Natural killer cell (primary cell): ENCODE results near the gene DCAF7. TPM values are rescaled to one million over a fixed set of nuclear protein-coding genes. Genes with fewer than 3 reads are reported as not detected.

ENCODE experiments used
- ATAC-seq, 3 donors: fragments of 150-1000 bp in 2 of 3; fragments of 200-7000 bp in 1 of 3; cut with Tn5 transposase; 1 replicate in 1 of 3; 2 replicates in 2 of 3; pipeline ENCODE4 v1.10.0; 2021; ENCODE audit warnings: mild to moderate bottlenecking in 2 of 3, moderate library complexity in 2 of 3
- DNase-seq, 2 donors: peaks; one replicate each; pipeline versions ENCODE4 v3.0.0 to v3.0.0-alpha.2; 2013 to 2021; ENCODE audit warnings: mixed read lengths in 1 of 2
- H3K27ac ChIP-seq: one replicate; pipeline ENCODE4 v1.5.1; 2013; ENCODE audit warnings: mild to moderate bottlenecking, low read length
- H3K27me3 ChIP-seq: one replicate; pipeline ENCODE4 v1.6.1; 2013; ENCODE audit warnings: low read length; ENCODE audit not compliant: control insufficient read depth, insufficient read depth
- H3K36me3 ChIP-seq: one replicate; pipeline ENCODE4 v1.6.1; 2013; ENCODE audit warnings: low read length; ENCODE audit not compliant: control insufficient read depth, insufficient read depth
- H3K4me1 ChIP-seq: one replicate; pipeline ENCODE4 v1.6.1; 2013; ENCODE audit warnings: low read length; ENCODE audit not compliant: control insufficient read depth, insufficient read depth
- H3K4me3 ChIP-seq: one replicate; pipeline ENCODE4 v1.5.1; 2013; ENCODE audit warnings: low read length
- H3K9me3 ChIP-seq: one replicate; pipeline ENCODE4 v1.6.1; 2013; ENCODE audit warnings: low read length; ENCODE audit not compliant: control insufficient read depth, insufficient read depth
- H3K27ac Mint-ChIP-seq, 2 donors: one replicate each; pipeline ENCODE4 v1.8.0; 2022; ENCODE audit warnings: mild to moderate bottlenecking in 2 of 2, mixed read lengths in 2 of 2, moderate library complexity in 1 of 2
- H3K27me3 Mint-ChIP-seq, 2 donors: one replicate each; pipeline ENCODE4 v1.8.0; 2022; ENCODE audit warnings: low read depth in 2 of 2, mixed read lengths in 2 of 2
- H3K36me3 Mint-ChIP-seq: one replicate; pipeline ENCODE4 v1.8.0; 2022; ENCODE audit warnings: mixed read lengths
- H3K4me1 Mint-ChIP-seq, 2 donors: one replicate each; pipeline ENCODE4 v1.8.0; 2022; ENCODE audit warnings: mixed read lengths in 2 of 2
- H3K4me3 Mint-ChIP-seq: one replicate; pipeline ENCODE4 v1.8.0; 2022; ENCODE audit warnings: mild to moderate bottlenecking, moderate library complexity, mixed read lengths
- H3K9me3 Mint-ChIP-seq, 2 donors: one replicate each; pipeline ENCODE4 v1.8.0; 2022; ENCODE audit warnings: mixed read lengths in 2 of 2
- CTCF ChIP-seq: fragments of 200-600 bp; IDR thresholded peaks from one replicate; pipeline ENCODE4 v1.8.0; 2022; ENCODE audit warnings: antibody characterized with exemption
- WGBS: methylation state at CpG from one replicate; pipeline ENCODE4 v1.1.7; 2013; ENCODE audit warnings: missing lambda C conversion rate; ENCODE audit not compliant: insufficient coverage; 5-methylcytosine and 5-hydroxymethylcytosine counted together
- intact Hi-C: fragments of 100-400 bp; cut with micrococcal nuclease; formaldehyde crosslinking; loops from one replicate; pipeline ENCODE4 v1.14.2; 2022
- total RNA-seq, 4 donors: library from RNA; stranded (reverse); fragments of 120-200 nt in 1 of 4; gene quantifications; one replicate each; pipeline versions ENCODE4 v1.2.3 to v1.2.4, GENCODE V29; 2013 to 2022

DCAF7 gene
- total RNA-seq, 3 donors from 2014 or later (not counting 1 experiment from before 2014, with no cell fraction given) = 55.5 to 83.5 (median 72.2) TPM

GRCh38 chr17:63624531-63624880, 74.2 kb downstream of the DCAF7 start:
- Mint-ChIP-seq H3K36me3 (no peaks in the 10 kb centered on the region), H3K4me1 (peaks cover 44 to 47% of the 10 kb centered on the region in 2 donors), H3K4me3 (peak overlapping the region; percentile 99), H3K27me3 (no peaks in the 10 kb centered on the region), H3K9me3 (no peaks in the 10 kb centered on the region), H3K27ac (peak overlapping the region; percentile 5 to 91)
- intact Hi-C loops = loop anchor here (5.0 kb wide), 3 partner anchors 72 to 148 kb away; partner anchors contain the start of genes CCDC47, DCAF7 and DDX42
- H3K9me3 ChIP-seq = no peaks in the 10 kb centered on the region
- no peaks in the 10 kb centered on the region for H3K36me3 ChIP-seq
- no peaks in the 10 kb centered on the region for H3K27me3 ChIP-seq
- ATAC-seq = no peak
- DNase-seq = no peak
- H3K4me1 ChIP-seq = peaks cover 13% of the 10 kb centered on the region
- H3K4me3 ChIP-seq = no peak overlapping the region
- 63% methylated on average over 1 of the region's 1 CpG for WGBS
- no peak overlapping the region for H3K27ac ChIP-seq
- TF ChIP-seq CTCF = no peak

GRCh38 chr17:63626551-63627180, 76.4 kb downstream of the DCAF7 start:
- Histone ChIP-seq H3K9me3 (no peaks in the 10 kb centered on the region), H3K4me1 (peaks cover 10% of the 10 kb centered on the region), H3K27me3 (no peaks in the 10 kb centered on the region), H3K36me3 (no peaks in the 10 kb centered on the region), H3K27ac (no peak overlapping the region), H3K4me3 (no peak overlapping the region)
- no peak for DNase-seq
- no peak for ATAC-seq
- 93% methylated on average over 4 of the region's 4 CpGs for WGBS
- Mint-ChIP-seq H3K36me3 (no peaks in the 10 kb centered on the region), H3K27ac (no peak overlapping the region), H3K9me3 (no peaks in the 10 kb centered on the region), H3K27me3 (no peaks in the 10 kb centered on the region), H3K4me3 (no peak overlapping the region), H3K4me1 (peaks cover 45 to 49% of the 10 kb centered on the region in 2 donors)
- intact Hi-C loops = no loop called here
- TF ChIP-seq CTCF = no peak

GRCh38 chr17:63629627-63630026, 79.3 kb downstream of the DCAF7 start:
- Mint-ChIP-seq H3K36me3 (no peaks in the 10 kb centered on the region), H3K27me3 (no peaks in the 10 kb centered on the region), H3K4me1 (peaks cover 42 to 46% of the 10 kb centered on the region in 2 donors), H3K27ac (no peak overlapping the region), H3K9me3 (no peaks in the 10 kb centered on the region), H3K4me3 (no peak overlapping the region)
- intact Hi-C loops = no loop called here
- ATAC-seq (no peak), DNase-seq (no peak)
- Histone ChIP-seq H3K27ac (no peak overlapping the region), H3K4me3 (no peak overlapping the region), H3K27me3 (no peaks in the 10 kb centered on the region), H3K36me3 (peaks cover 21% of the 10 kb centered on the region), H3K9me3 (no peaks in the 10 kb centered on the region), H3K4me1 (no peaks in the 10 kb centered on the region)
- no CpG with 5 or more reads among the region's 1 CpG for WGBS
- TF ChIP-seq CTCF = no peak

GRCh38 chr17:63631062-63631461, 80.8 kb downstream of the DCAF7 start:
- Mint-ChIP-seq H3K27ac (no peak overlapping the region), H3K4me3 (no peak overlapping the region), H3K9me3 (no peaks in the 10 kb centered on the region), H3K27me3 (no peaks in the 10 kb centered on the region), H3K4me1 (peaks cover 29 to 43% of the 10 kb centered on the region in 2 donors), H3K36me3 (peaks cover 2% of the 10 kb centered on the region)
- Histone ChIP-seq H3K27ac (no peak overlapping the region), H3K36me3 (peaks cover 34% of the 10 kb centered on the region), H3K4me1 (no peaks in the 10 kb centered on the region), H3K27me3 (no peaks in the 10 kb centered on the region), H3K9me3 (no peaks in the 10 kb centered on the region), H3K4me3 (no peak overlapping the region)
- intact Hi-C loops = no loop called here
- no peak for ATAC-seq
- WGBS = 100% methylated on average over 2 of the region's 3 CpGs
- no peak for DNase-seq
- TF ChIP-seq CTCF = no peak
